Inflammatory macrophage treated with lipopolysaccharide for 1 hour (primary cell): ENCODE results near the gene GSTP1.
"Not testable (repeated sequence)": the region's sequence is repeated elsewhere in the genome, so short reads cannot be mapped to it uniquely, and the experiment has no call there.

Experiments
- DNase-seq, 2 donors: peaks; one replicate each; pipeline ENCODE4 v3.0.0-alpha.2; 2020 to 2022

The GSTP1 gene

GRCh38 chr11:67583247-67584204 lies at the start of gene GSTP1:
Gene GSTP1, plus strand, starts transcription at chr11:67583812. Its CDS starts 32 bp downstream, at chr11:67583844.
- DNase-seq: peak; percentile 57 to 74

- no peak for DNase-seq
Observed at GRCh38 chr11:67534070-67534679, 49.4 kb upstream of the GSTP1 start.

- DNase-seq: no peak
Observed at GRCh38 chr11:67535561-67535960, 48.1 kb upstream of the GSTP1 start.

- DNase-seq: no peak
Observed at GRCh38 chr11:67538306-67538705, 45.3 kb upstream of the GSTP1 start.

GRCh38 chr11:67538823-67539505 lies 44.6 kb upstream of the GSTP1 start:
- no peak for DNase-seq

GRCh38 chr11:67539550-67539949 lies 44.1 kb upstream of the GSTP1 start:
- no peak for DNase-seq

- DNase-seq: no peak
Observed at GRCh38 chr11:67541198-67541597, 42.4 kb upstream of the GSTP1 start.

GRCh38 chr11:67542169-67542568 lies 41.4 kb upstream of the GSTP1 start:
- no peak for DNase-seq

GRCh38 chr11:67542971-67543370 lies 40.6 kb upstream of the GSTP1 start:
- no peak for DNase-seq

GRCh38 chr11:67543585-67543984 lies 40.0 kb upstream of the GSTP1 start:
- no peak for DNase-seq

- no peak for DNase-seq
Observed at GRCh38 chr11:67544616-67545242, 38.9 kb upstream of the GSTP1 start.

- DNase-seq: no peak
Observed at GRCh38 chr11:67545280-67545679, 38.3 kb upstream of the GSTP1 start.

- DNase-seq: not testable (repeated sequence)
Observed at GRCh38 chr11:67548112-67548511, 35.5 kb upstream of the GSTP1 start.

GRCh38 chr11:67548555-67549110 lies 35.0 kb upstream of the GSTP1 start:
- DNase-seq: no peak

- no peak for DNase-seq
Observed at GRCh38 chr11:67551127-67551526, 32.5 kb upstream of the GSTP1 start.

- not testable (repeated sequence) for DNase-seq
Observed at GRCh38 chr11:67551697-67552096, 31.9 kb upstream of the GSTP1 start.

- DNase-seq: no peak
Observed at GRCh38 chr11:67556244-67556643, 27.4 kb upstream of the GSTP1 start.

- DNase-seq: no peak
Observed at GRCh38 chr11:67558084-67558772, 25.4 kb upstream of the GSTP1 start.

- DNase-seq: no peak
Observed at GRCh38 chr11:67561971-67562619, 21.5 kb upstream of the GSTP1 start.

GRCh38 chr11:67562963-67563704 lies 20.5 kb upstream of the GSTP1 start:
- DNase-seq: no peak

GRCh38 chr11:67563705-67564114 lies 19.9 kb upstream of the GSTP1 start:
- DNase-seq: not testable (repeated sequence)
